ENCODE measurements around the gene TRAPPC2L.

Gene TRAPPC2L

DNA sequence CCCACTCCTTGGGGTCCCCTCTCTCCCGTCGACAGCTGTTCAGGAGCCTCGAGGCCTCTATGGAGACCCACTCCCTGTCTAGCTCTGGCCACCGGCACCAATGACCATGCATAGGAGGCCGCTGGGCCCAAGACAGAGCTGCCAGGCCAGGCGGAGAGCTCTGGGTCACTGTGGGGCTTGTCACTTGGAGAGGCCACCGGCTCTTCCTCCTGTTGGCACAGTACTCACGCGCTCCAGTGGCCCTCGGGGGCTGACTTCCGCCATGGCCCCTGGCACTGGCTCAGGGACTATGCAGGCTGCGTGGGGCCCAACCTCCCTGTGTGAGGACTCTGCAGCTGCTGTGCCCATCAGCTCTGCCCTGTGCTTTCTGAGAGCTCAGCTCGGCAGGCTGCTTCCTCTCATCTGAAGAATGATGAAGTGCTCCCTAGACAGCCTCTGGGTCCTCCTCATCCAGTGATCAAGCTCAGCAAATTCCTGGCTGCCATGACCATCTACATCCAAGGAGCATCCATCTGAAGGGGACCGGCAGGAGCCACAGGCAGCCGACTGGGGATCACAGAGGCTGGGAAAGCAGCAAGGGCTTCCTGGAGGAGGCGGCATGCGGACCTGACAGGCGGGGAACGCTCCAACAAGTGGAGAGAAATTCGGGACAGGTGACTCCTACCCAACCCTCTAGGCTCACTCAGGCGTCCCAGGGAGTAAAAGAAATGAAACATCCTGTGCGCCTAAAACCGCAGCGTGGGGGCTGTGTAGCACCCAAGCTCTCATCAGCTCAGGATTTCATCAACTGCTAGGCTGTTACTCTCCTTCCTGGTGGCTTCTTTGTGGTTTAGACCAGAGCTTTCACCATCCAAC lies 17.0 kb upstream of the TRAPPC2L start:
- DNase-seq, result no peak

DNA sequence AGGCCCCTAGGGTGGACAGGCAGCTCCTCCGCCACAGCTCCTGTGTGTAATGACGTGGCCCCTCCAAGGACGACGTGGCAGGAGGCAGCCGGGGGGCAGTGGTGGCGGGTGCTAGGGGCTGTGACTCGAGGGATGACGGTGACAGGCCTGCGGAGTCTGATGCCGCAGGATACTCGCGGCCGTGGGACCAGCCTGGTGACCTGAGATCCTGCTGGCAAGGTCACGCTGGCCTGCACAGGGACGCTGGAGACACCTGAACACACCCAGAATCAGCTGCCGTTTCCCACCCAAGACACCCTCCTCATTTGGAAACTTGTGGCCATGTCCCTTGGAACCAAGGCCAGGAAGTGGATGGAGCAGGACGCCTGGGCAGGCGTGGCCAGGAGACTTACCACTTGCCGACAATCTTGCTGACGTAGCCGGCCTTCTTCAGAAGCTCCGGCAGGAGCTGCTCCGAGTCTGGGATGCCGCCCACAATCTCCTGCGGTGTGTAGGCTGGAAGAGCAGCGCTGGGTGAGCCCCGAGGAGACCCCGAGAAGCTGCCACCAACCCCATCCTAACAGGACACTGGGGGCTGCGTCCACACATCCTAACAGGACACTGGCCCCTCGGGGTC lies 16.2 kb upstream of the TRAPPC2L start:
- DNase-seq, result no peak

DNA sequence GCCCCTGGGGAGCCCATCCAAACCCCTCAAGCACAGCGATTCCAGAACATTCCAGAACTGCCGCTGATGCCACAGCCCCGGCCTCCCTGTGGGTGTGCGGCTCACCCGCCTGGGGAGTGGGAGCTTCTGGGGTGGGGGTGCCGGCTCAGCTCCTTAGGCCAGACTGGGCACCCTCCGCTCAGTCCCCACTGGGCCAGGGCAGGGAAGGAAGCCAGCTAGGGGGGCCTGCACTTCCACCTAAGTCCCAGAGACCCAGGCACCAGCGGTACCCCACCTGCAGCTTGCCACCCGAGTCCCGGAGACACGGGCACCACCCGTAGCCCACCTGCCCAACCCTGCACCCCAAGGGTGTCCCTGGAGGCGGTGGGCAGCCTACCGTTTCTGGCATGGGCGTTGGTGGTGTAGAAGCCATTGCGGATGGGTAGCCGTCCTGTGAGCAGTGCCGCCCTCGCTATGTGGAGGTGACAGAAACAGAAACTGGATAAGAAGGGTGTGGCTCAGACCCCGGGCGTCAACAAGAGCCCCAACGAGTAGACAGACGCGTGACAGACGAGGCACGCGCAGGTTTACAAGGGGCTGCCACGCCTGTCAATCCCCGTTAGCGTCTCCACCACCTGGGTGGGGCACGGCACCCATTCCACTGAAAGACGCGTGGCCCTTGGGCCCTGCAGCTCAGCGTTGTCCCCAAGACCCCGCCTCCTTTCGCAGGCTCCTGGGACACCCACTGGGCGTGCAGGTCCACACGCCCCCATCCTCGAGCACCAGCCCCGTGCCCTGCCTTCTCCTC lies 15.2 kb upstream of the TRAPPC2L start:
- no peak for DNase-seq

DNA sequence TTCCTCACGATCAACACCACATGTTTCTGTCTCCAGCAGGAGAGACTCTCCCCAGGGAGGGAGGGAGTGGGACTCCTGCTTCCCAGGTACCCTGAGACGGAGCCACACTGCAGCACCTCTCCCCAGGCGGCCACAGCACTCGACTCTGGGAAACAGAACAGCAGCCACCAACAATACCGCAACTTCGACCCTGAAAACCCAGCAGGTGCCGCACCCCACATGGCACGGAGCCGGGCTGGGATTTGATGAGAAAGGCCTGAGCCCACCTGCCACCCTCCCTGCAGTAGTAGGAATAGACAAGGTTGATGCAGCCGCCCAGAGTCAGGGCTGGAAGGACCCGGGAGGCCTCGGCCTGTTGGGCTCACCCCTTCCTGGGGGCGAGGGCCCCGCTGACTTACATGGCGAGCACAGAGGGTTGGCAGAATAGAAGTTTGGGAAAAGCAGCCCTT lies 14.6 kb upstream of the TRAPPC2L start:
- no peak for DNase-seq

DNA sequence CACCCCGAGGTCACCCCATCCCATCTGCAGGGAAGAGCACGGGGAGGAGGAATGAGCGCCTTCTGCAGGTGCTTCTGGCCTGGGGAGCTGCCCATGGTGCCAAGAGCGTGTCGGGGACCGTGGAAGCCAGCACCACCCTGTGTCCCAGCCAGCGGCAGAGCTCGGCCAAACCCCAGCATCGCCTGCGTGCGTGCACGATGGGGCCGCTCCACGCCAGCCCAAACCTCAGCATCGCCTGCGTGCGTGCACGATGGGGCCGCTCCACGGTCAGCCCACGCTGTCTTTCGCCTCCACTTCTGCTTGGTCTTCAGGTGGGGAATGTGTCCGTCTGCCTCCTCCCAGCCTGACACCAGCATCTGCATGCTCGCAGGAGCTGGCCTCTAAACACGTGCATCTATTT lies 14.1 kb upstream of the TRAPPC2L start:
- no peak for DNase-seq

DNA sequence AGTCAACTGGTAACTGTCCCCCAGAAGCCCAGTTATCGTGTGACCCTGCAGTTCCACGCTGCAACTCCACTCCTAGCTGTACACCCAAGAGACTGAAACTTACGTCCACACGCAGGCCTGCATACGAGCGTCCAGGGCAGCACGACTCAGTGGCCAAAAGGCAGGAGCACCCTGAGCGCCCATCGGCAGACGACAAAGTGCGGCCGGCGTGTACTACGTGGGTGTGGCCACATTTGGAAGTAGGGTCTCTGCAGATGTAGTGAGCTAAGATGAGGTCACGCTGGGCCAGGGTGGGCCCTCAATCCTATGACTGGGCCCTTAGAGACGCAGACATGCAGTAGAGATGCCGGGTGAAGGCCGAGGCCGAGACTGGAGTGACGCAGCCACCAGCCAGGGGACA lies 13.7 kb upstream of the TRAPPC2L start:
- no peak for DNase-seq

DNA sequence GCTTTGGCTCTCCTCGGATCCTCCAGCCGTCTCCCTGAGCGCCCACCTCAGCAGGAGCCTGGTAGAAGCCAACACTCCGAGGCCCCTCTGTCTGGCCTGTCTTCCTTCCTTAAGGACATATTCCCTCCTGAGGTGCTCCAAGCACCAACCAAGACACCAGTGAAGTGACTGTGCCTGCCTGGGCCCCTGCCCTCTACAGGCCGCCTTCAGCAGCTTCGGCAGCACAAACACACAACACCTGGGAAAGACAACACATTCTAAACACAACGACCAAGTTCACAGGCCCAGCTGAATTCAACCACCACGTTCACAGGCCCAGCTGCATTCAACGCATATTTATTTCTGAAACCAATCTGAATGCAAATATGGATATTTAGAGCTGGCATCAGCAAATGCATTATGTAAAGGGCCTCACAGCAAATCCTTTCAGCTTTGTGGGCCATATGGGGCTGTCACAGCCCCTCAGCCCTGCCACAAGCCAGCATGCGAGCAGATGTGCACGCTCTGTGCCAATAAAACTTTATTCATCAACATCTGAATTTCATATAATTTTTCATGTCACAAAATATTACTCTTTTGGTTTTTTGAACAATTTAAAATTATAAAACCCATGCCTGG lies 12.4 kb upstream of the TRAPPC2L start:
- no peak for DNase-seq

DNA sequence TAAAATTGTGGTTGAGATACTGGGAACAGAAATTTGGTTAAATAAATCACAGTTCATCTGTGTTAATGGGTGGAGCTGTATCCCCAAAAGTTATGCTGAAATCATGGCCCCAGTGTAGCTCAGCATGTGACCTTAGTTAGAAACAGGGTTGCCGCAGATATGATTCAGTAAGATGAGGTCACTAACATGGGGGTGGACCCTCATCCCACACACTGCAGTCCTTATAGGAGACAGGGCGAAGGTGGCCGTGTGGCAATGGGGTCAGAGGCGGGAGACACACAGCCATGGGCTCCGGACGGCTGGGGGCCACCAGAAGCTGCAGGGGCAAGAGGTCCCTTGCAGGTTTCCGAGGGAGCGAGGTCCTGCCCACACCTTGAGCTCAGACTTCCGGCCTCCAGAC lies 10.8 kb upstream of the TRAPPC2L start:
- DNase-seq, result no peak

DNA sequence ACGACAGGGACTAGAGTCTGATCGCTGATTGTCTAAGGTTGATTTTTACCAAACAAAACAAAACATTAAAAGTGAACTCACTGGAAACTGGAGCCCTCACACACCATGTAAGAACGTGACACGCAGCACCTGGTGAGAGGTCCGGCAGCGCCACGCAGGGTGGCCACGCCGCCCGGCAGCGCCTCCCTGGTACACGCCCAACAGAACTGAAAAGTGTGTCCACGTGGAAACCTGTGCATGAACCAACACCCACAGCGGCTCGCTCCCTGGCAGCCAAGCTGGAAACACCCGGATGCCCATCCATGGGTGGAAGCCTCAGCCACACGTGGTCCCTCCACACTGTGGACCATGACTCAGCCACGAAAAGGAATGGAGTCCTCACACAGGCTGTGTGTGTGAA lies 9.3 kb upstream of the TRAPPC2L start:
- DNase-seq, result no peak

DNA sequence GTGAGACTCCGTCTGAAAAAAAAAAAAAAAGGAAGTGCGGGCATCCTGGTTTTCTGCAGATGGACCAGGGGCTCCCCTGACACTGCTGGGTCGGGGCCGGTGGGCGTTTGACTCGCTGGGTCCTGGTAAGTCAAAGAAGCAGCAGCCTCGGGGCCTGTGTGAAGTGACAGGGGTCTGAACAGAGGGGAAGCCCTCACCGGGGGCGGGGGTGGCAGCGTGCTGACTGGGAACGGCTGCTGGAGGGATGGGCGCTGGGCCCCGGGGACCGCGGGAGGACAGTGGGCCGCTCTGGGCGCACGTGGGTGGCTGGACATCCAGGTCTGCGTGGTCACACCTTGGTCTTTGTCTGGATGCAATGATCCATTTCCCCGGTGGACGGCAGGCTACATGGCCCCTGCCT lies 8.4 kb upstream of the TRAPPC2L start:
- no peak for DNase-seq

DNA sequence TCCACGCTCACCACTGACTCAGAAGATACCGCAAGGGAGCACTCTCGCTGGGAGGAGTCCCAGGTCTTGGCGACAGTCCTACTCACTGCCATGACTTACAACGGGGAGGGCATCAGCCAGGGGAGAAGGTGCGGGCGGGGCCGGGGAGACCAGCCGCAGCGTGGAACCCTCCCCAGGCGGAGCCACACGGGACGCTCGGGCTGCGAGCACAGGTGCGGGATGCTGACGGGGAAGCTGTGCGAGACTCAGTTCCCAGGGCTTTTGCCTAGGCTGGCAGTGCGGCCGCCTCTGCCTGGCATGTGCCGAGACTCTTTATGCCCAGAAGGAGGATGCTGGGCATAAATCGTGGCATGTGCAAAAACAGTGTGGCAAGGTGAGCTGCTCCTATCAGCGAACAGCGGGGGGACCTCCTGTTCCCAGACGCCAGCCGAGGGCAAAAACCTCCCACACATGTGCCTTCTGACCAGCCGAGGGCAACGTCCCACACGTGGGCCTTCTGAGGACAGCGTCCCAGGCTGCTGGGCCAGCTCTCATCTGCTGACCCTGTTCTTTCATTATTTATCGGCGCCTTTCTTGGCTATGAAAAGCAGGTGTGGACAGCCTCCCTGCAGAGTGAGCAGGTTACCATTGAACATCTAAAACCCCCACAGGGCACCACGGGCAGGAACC lies 6.3 kb upstream of the TRAPPC2L start:
- DNase-seq, result no peak

DNA sequence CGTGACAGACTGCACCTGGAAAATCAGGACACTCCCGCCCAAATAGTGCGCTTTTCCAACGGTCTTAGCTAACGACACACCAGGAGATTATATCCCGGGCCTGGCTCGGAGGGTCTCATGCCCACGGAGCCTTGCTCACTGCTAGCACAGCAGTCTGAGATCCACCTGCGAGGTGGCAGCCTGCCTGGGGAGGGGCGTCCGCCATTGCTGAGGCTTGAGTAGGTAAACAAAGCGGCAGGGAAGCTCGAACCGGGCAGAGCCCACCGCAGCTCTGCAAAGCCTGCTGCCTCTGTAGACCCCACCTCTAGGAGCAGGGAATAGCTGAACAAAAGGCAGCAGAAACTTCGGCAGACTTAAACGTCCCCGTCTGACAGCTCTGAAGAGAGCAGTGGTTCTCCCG lies 5.3 kb upstream of the TRAPPC2L start:
- no peak for DNase-seq

DNA sequence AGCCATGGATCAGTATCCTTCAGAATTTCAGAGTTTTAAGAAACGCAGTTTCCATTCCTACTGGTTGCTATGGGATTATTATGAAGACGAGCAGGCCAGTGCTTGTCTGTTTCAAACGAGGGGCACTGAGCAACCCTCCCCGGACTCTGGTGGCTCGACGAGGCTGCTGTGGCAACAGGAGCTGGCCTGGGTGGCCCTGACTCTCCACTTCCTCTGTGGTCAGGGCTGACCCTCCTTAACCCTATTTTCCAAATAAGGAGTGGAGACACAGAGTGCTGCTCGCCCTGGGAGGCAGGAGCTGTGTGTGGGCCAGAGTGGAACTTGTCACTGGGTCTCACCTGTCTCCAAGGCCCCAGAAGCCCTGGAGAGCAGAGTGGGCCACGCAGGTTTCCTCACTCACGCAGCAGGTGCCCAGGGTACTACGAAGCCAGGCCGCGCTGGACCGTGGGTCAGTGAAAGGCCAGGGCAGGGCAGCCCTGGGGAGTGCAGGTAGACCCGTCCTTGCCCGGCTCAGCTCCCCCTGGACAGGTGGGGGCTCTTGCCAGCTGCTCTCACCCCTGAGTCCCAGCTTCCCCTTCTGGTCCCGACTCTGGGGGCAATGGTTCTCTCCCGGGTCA lies 3.5 kb upstream of the TRAPPC2L start:
- no peak for DNase-seq

DNA sequence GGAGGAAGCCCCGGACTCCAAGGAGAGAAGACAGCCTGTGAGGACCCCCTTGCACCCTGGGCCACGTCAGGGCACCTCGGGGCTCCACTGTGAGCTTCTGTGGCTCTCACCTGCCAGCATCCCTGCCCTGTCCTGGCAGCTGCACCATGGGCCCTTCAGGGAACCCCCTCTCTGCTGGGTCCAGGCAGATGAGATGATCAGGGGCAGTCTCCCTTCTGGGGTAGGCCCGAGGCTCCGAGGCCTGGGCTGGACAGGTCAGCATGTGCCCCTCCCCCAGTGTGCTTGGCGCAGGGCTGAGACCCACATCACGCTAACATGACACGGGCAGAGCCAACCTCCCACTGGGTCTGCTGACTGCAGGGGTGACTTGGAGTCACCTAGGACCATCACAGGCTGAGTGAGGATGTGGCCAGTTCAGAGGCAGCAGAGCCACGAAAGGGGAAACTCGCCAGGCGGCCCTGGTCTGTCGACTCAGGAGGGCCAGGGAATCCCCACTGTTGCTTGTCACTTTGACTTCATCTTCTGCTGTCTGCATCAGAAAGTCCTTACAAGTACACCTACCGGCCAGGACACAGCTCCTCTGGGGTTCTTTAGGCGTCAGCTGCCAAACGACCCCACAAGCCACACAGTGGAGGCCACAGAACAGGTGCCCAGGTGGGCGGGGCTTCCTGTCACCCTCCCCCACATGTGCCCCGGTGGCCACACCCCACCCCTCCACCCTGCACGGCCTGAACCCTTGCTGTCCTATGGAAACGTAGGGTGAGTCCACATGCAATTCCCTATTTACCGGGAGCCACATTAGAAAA lies 2.4 kb upstream of the TRAPPC2L start:
- DNase-seq, result no peak

DNA sequence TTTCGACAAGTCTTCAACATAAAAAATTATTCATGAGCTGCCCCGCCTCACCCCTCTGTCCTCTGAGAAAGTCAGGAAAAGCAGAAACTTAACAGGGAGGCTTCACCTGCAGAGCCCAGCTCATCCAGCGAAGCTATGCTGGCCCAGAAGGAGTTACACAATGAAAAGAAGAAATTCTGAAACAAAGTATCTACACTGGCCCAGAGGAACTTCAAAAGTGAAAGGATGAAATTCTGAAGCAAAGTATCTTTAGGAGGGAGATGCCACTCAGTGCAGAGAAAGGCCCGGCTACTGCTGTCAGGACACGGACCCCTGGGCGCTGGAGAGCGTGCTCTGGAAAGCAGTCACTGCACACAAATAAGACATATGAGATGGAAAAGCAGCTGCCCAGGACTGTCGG lies 1.8 kb upstream of the TRAPPC2L start:
- DNase-seq, result no peak

DNA sequence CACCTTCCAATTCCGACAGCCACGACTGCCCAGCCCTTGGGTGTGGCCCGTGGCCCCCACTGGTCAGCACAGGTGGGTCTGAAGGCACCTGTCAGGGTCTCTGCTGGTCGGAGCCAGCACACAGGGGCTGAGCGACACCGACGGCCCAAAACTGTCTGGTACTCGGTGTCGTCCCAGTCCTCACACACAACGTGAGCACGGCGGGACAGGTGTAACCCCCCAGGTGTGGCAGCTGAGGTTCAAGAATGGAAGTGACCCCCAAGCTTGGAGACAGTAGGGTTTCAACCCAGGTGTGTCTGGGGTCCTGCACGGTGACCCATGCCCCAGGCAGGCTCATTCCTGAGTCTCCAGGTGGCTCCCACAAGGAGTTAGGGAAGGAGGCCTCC lies 1.2 kb upstream of the TRAPPC2L start:
- no peak for DNase-seq

DNA sequence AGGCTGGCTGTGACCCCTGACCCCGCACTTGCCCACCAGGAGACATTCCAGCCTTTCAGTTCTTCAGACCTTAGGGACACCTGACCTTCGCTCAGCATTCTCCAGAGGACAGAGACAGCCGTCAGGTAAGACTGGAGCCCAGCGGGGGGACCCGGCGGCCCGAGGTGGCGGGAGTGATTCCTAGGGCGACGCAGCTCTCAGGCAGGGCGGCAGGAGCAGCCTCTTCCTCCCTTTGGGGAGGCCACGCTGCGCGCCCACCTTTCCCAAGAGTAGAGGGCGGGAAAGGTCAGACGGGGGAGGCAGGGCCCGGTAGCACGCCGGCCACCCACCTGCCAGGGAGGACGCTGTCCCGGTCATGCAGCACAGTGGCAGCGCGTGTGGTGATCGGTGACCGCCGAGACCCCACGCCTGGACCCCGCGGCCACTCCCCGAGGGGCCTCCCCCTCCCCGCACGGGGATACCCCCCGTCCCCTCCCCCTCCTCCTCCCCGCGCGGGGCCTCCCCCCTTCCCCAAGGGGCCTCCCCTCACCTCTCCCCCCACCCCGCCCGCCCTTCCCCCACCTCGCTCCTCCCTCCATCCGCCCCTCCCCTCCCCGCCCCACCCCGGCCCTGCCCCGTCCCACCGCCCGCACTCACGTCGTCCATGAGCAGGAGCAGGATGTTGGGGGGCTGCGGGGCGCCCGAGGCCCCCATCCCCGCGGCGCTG lies 652 bp upstream of the TRAPPC2L start:
- no peak for DNase-seq

DNA sequence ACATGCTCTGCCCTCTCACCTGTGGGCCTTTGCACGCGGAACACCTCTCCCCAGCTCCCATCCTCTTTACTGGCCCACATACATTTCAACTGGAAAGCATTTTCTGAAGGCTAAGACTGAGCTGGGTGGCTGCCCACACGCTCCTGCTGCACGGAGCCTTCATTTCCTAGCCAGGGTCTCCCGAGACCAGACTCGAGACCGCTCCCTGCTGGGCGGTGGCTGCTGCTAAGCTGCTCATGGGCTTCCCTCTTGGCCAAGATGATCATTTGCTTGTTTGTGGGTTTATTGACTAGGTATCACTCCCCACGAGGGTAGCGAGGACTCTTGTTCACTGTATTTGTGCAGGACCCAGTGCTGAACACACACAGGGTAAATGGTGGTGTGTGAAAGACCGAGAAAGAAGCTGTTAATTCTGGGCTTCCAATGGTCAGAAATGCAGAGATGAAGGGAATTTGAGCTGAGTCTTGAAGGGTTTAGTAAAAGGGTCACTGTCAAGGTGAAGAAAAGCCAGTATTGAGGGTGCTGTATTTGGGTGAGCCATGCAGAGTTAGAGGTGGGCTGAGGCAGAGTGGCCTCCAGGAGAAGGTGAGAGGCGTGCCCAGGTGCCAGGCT lies 907 bp downstream of the TRAPPC2L start:
- DNase-seq, result peak; percentile 24

DNA sequence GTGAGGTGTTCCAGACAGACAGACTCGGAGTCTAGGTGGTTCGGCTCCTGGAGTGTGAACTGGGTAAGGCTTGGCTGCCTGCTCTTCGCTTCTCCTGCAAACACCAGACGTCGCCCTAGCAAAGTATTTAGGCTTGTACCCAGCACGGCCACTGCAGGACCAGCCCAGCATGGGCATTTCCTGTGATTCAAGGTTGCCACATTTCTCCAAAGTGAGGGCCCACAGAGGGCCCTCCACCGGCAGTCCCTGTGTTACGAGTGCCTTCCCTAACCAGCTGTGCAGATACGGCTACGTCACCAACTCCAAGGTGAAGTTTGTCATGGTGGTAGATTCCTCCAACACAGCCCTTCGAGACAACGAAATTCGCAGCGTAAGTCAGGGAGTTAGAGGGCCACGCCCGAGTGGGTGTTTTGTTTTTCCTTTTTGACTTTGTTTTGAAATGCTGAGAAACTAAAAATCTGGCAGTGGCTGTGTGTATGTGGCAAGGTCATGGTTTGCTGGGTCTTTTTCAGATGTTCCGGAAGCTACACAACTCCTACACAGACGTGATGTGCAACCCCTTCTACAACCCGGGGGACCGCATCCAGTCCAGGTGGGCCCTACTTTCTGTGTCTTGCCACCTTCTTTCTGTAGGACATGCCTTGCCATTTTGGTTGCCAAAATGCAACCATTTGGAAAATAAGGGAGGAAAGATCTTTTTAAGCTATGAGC lies 2.6 kb downstream of the TRAPPC2L start:
- DNase-seq, result no peak

DNA sequence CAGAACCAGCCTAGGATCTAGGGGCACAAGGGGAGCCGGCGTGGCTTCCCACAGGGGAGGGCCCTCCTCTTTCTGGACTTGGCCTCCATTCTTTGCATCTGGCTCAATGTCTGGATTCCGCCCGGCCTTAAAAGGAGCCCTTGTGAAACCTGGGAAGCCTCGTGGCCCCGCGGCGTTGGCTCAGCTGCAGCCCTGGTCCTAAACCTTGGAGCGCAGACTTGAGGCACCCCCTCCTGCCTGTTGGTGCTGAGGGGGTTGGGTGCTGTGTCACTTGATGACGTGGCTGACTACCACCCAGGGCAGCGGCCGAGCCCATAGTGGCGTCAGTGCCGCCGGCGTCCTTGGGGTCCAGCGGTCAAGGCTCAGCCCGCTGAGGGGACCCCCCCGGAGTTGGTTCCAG lies 4.4 kb downstream of the TRAPPC2L start:
- DNase-seq, result no peak

Data from DMS 273 treated with DMSO at 0.1 percent for 48 hours (cell line).